ENCODE measurements around the gene DIPK2B. TPM values are rescaled to one million over a fixed set of nuclear protein-coding genes. Genes with fewer than 3 reads are reported as not detected.

DIPK2B gene
- not detected for total RNA-seq

GRCh38 chrX:45200741-45201234 lies at the start of gene DIPK2B:
DIPK2B (minus strand) TSS chrX:45200876; CDS start chrX:45200826, 50 bp downstream.
- Histone ChIP-seq H3K4me1 (ENCODE audit: insufficient read depth, low read length) (no peaks in the 10 kb centered on the region), H3K9me3 (ENCODE audit: low read depth, low read length) (no peaks in the 10 kb centered on the region), H3K4me3 (ENCODE audit: low read length) (no peak within 1 kb of the TSS)

GRCh38 chrX:45240301-45240700 lies 39.6 kb upstream of the DIPK2B start:
- no peaks in the 10 kb centered on the region for H3K27me3 ChIP-seq (ENCODE audit: insufficient read depth, low read length)
- H3K4me3 ChIP-seq (ENCODE audit: low read length): no peak overlapping the region
- no peaks in the 10 kb centered on the region for H3K9me3 ChIP-seq (ENCODE audit: low read depth, low read length)
- H3K4me1 ChIP-seq (ENCODE audit: insufficient read depth, low read length): no peaks in the 10 kb centered on the region

More at GRCh38 chrX:45200741-45201234, at the start of gene DIPK2B:
- H3K27me3 ChIP-seq (ENCODE audit: insufficient read depth, low read length): peaks cover 4% of the 10 kb centered on the region

GRCh38 chrX:45238489-45238888 lies 37.8 kb upstream of the DIPK2B start:
- no peaks in the 10 kb centered on the region for H3K27me3 ChIP-seq (ENCODE audit: insufficient read depth, low read length)
- H3K9me3 ChIP-seq (ENCODE audit: low read depth, low read length): no peaks in the 10 kb centered on the region
- no peak overlapping the region for H3K4me3 ChIP-seq (ENCODE audit: low read length)
- H3K4me1 ChIP-seq (ENCODE audit: insufficient read depth, low read length): no peaks in the 10 kb centered on the region

- Histone ChIP-seq H3K27me3 (ENCODE audit: insufficient read depth, low read length) (no peaks in the 10 kb centered on the region), H3K4me1 (ENCODE audit: insufficient read depth, low read length) (peaks cover 36% of the 10 kb centered on the region), H3K9me3 (ENCODE audit: low read depth, low read length) (no peaks in the 10 kb centered on the region), H3K4me3 (ENCODE audit: low read length) (no peak overlapping the region)
Measured at GRCh38 chrX:45233531-45233930, 32.9 kb upstream of the DIPK2B start.

GRCh38 chrX:45232139-45232538 lies 31.5 kb upstream of the DIPK2B start:
- no peaks in the 10 kb centered on the region for H3K27me3 ChIP-seq (ENCODE audit: insufficient read depth, low read length)
- no peaks in the 10 kb centered on the region for H3K9me3 ChIP-seq (ENCODE audit: low read depth, low read length)
- H3K4me3 ChIP-seq (ENCODE audit: low read length): no peak overlapping the region
- H3K4me1 ChIP-seq (ENCODE audit: insufficient read depth, low read length): peaks cover 36% of the 10 kb centered on the region

- H3K9me3 ChIP-seq (ENCODE audit: low read depth, low read length): no peaks in the 10 kb centered on the region
- peaks cover 36% of the 10 kb centered on the region for H3K4me1 ChIP-seq (ENCODE audit: insufficient read depth, low read length)
- H3K27me3 ChIP-seq (ENCODE audit: insufficient read depth, low read length): no peaks in the 10 kb centered on the region
- no peak overlapping the region for H3K4me3 ChIP-seq (ENCODE audit: low read length)
Measured at GRCh38 chrX:45230410-45230809, 29.7 kb upstream of the DIPK2B start.

GRCh38 chrX:45229348-45229747 lies 28.7 kb upstream of the DIPK2B start:
- peaks cover 36% of the 10 kb centered on the region for H3K4me1 ChIP-seq (ENCODE audit: insufficient read depth, low read length)
- no peaks in the 10 kb centered on the region for H3K27me3 ChIP-seq (ENCODE audit: insufficient read depth, low read length)
- no peak overlapping the region for H3K4me3 ChIP-seq (ENCODE audit: low read length)
- no peaks in the 10 kb centered on the region for H3K9me3 ChIP-seq (ENCODE audit: low read depth, low read length)

GRCh38 chrX:45228126-45228525 lies 27.4 kb upstream of the DIPK2B start:
- Histone ChIP-seq H3K4me1 (ENCODE audit: insufficient read depth, low read length) (peaks cover 34% of the 10 kb centered on the region), H3K9me3 (ENCODE audit: low read depth, low read length) (no peaks in the 10 kb centered on the region), H3K4me3 (ENCODE audit: low read length) (no peak overlapping the region), H3K27me3 (ENCODE audit: insufficient read depth, low read length) (no peaks in the 10 kb centered on the region)

- H3K4me1 ChIP-seq (ENCODE audit: insufficient read depth, low read length): no peaks in the 10 kb centered on the region
Measured at GRCh38 chrX:45208121-45208856, 7.6 kb upstream of the DIPK2B start.

GRCh38 chrX:45202171-45202570 lies 1.5 kb upstream of the DIPK2B start:
- Histone ChIP-seq H3K4me3 (ENCODE audit: low read length) (no peak overlapping the region), H3K9me3 (ENCODE audit: low read depth, low read length) (no peaks in the 10 kb centered on the region), H3K4me1 (ENCODE audit: insufficient read depth, low read length) (no peaks in the 10 kb centered on the region), H3K27me3 (ENCODE audit: insufficient read depth, low read length) (peaks cover 4% of the 10 kb centered on the region)

More at GRCh38 chrX:45208121-45208856, 7.6 kb upstream of the DIPK2B start:
- Histone ChIP-seq H3K9me3 (ENCODE audit: low read depth, low read length) (no peaks in the 10 kb centered on the region), H3K4me3 (ENCODE audit: low read length) (no peak overlapping the region), H3K27me3 (ENCODE audit: insufficient read depth, low read length) (no peaks in the 10 kb centered on the region)

GRCh38 chrX:45198706-45199105 lies 2.0 kb downstream of the DIPK2B start:
- Histone ChIP-seq H3K4me1 (ENCODE audit: insufficient read depth, low read length) (no peaks in the 10 kb centered on the region), H3K4me3 (ENCODE audit: low read length) (no peak overlapping the region), H3K27me3 (ENCODE audit: insufficient read depth, low read length) (peaks cover 4% of the 10 kb centered on the region), H3K9me3 (ENCODE audit: low read depth, low read length) (no peaks in the 10 kb centered on the region)

GRCh38 chrX:45198301-45198700 lies 2.4 kb downstream of the DIPK2B start:
- Histone ChIP-seq H3K4me1 (ENCODE audit: insufficient read depth, low read length) (no peaks in the 10 kb centered on the region), H3K4me3 (ENCODE audit: low read length) (no peak overlapping the region), H3K27me3 (ENCODE audit: insufficient read depth, low read length) (peaks cover 4% of the 10 kb centered on the region), H3K9me3 (ENCODE audit: low read depth, low read length) (no peaks in the 10 kb centered on the region)

GRCh38 chrX:45196701-45197100 lies 4.0 kb downstream of the DIPK2B start:
- H3K27me3 ChIP-seq (ENCODE audit: insufficient read depth, low read length): peaks cover 4% of the 10 kb centered on the region
- no peaks in the 10 kb centered on the region for H3K9me3 ChIP-seq (ENCODE audit: low read depth, low read length)
- no peak overlapping the region for H3K4me3 ChIP-seq (ENCODE audit: low read length)
- peaks cover 8% of the 10 kb centered on the region for H3K4me1 ChIP-seq (ENCODE audit: insufficient read depth, low read length)

GRCh38 chrX:45191820-45192409 lies 8.8 kb downstream of the DIPK2B start:
- Histone ChIP-seq H3K9me3 (ENCODE audit: low read depth, low read length) (no peaks in the 10 kb centered on the region), H3K27me3 (ENCODE audit: insufficient read depth, low read length) (no peaks in the 10 kb centered on the region), H3K4me3 (ENCODE audit: low read length) (no peak overlapping the region), H3K4me1 (ENCODE audit: insufficient read depth, low read length) (peaks cover 30% of the 10 kb centered on the region)

- H3K4me1 ChIP-seq (ENCODE audit: insufficient read depth, low read length): peaks cover 30% of the 10 kb centered on the region
- no peaks in the 10 kb centered on the region for H3K27me3 ChIP-seq (ENCODE audit: insufficient read depth, low read length)
- H3K9me3 ChIP-seq (ENCODE audit: low read depth, low read length): no peaks in the 10 kb centered on the region
- H3K4me3 ChIP-seq (ENCODE audit: low read length): no peak overlapping the region
Measured at GRCh38 chrX:45191383-45191782, 9.3 kb downstream of the DIPK2B start.

GRCh38 chrX:45187731-45188130 lies 12.9 kb downstream of the DIPK2B start:
- H3K9me3 ChIP-seq (ENCODE audit: low read depth, low read length): no peaks in the 10 kb centered on the region
- no peaks in the 10 kb centered on the region for H3K27me3 ChIP-seq (ENCODE audit: insufficient read depth, low read length)
- no peak overlapping the region for H3K4me3 ChIP-seq (ENCODE audit: low read length)
- H3K4me1 ChIP-seq (ENCODE audit: insufficient read depth, low read length): peaks cover 30% of the 10 kb centered on the region

Data from mononuclear cell (primary cell).